Caco-2 (cell line): Measurements from ENCODE around the gene EIF1AX. TPM values are rescaled to one million over a fixed set of nuclear protein-coding genes. Genes with fewer than 3 reads are reported as not detected.
"Not testable (repeated sequence)": the region's sequence is repeated elsewhere in the genome, so short reads cannot be mapped to it uniquely, and the experiment has no call there.

Experiments
- BruUV-seq: library from RNA; stranded (reverse); fragments of 400-500 nt; replicated peaks from 2 replicates; lab custom pipeline; 2021; lab: Mats Ljungman, UMichigan
- CTCF ChIA-PET: fragments of 300-600 bp; sonication (Branson Sonifier 250); formaldehyde crosslinking; loops from one replicate; lab custom pipeline; 2022; ENCODE audit warnings: antibody characterized with exemption; lab: Charles Lee
- POLR2A ChIA-PET: fragments of 300-600 bp; sonication (Branson Sonifier 250); formaldehyde crosslinking; loops from one replicate; lab custom pipeline; 2022; ENCODE audit warnings: antibody characterized with exemption; lab: Charles Lee
- DNase-seq, 2 experiments: peaks; one replicate each; pipeline versions ENCODE4 v3.0.0 to v3.0.0-alpha.2; 2020 to 2022
- H3K27me3 ChIP-seq: replicated peaks from 2 replicates; pipeline ENCODE4 v1.6.0; 2011; ENCODE audit warnings: low read length; ENCODE audit not compliant: control insufficient read depth, insufficient read depth
- H3K36me3 ChIP-seq: 2 replicates; pipeline ENCODE4 v1.5.1; 2011; ENCODE audit warnings: low read length; ENCODE audit not compliant: control insufficient read depth, insufficient read depth
- H3K4me1 ChIP-seq: fragments of 250-450 bp; sonication (Bioruptor Pico); 2 replicates; pipeline ENCODE4 v1.5.1; 2020; ENCODE audit warnings: mild to moderate bottlenecking
- H3K4me3 ChIP-seq: 2 replicates; pipeline ENCODE4 v1.5.1; 2011; ENCODE audit warnings: low read depth, mild to moderate bottlenecking, control low read depth, low read length
- H3K9me3 ChIP-seq: fragments of 250-450 bp; sonication (Bioruptor Pico); 2 replicates; pipeline ENCODE4 v1.5.1; 2020; ENCODE audit warnings: mild to moderate bottlenecking, moderate library complexity
- H3K27ac Mint-ChIP-seq: one replicate; pipeline ENCODE4 v1.8.0; 2022; ENCODE audit warnings: mixed read lengths; ENCODE audit not compliant: unreplicated experiment
- H3K27me3 Mint-ChIP-seq: one replicate; pipeline ENCODE4 v1.8.0; 2022; ENCODE audit warnings: mixed read lengths; ENCODE audit not compliant: insufficient read depth, unreplicated experiment
- H3K36me3 Mint-ChIP-seq: one replicate; pipeline ENCODE4 v1.8.0; 2022; ENCODE audit warnings: mild to moderate bottlenecking, mixed read lengths; ENCODE audit not compliant: insufficient read depth, unreplicated experiment
- H3K4me1 Mint-ChIP-seq: one replicate; pipeline ENCODE4 v1.8.0; 2022; ENCODE audit warnings: low read depth, mixed read lengths; ENCODE audit not compliant: unreplicated experiment
- H3K4me3 Mint-ChIP-seq: one replicate; pipeline ENCODE4 v1.8.0; 2022; ENCODE audit warnings: mild to moderate bottlenecking, moderate library complexity, mixed read lengths; ENCODE audit not compliant: unreplicated experiment
- H3K9me3 Mint-ChIP-seq: one replicate; pipeline ENCODE4 v1.8.0; 2022; ENCODE audit warnings: mixed read lengths; ENCODE audit not compliant: unreplicated experiment
- intact Hi-C: fragments of 100-400 bp; cut with micrococcal nuclease; formaldehyde crosslinking; loops from one replicate; pipeline ENCODE4 v1.10.0; 2022; ENCODE audit not compliant: unreplicated experiment
- total RNA-seq: library from RNA; stranded (reverse); gene quantifications from 2 replicates; pipeline ENCODE4 v1.2.3, GENCODE V29; 2022
- TF ChIP-seq, protein P1 (sequence below), 2 experiments: fragments of 200-600 bp in 1 of 2; IDR thresholded peaks; 1 replicate in 1 of 2; 2 replicates in 1 of 2; pipeline versions ENCODE4 v1.5.1 to v1.8.0; 2011 to 2022; ENCODE audit warnings: antibody characterized with exemption in 1 of 2, control low read depth in 1 of 2, inconsistent platforms in 1 of 2, low read depth in 1 of 2, low read length in 1 of 2, mild to moderate bottlenecking in 1 of 2, moderate library complexity in 1 of 2; ENCODE audit not compliant: insufficient read depth in 1 of 2, severe bottlenecking in 1 of 2, unreplicated experiment in 1 of 2

The EIF1AX gene
- total RNA-seq, 1 experiment from 2014 or later = 144 TPM

DNA sequence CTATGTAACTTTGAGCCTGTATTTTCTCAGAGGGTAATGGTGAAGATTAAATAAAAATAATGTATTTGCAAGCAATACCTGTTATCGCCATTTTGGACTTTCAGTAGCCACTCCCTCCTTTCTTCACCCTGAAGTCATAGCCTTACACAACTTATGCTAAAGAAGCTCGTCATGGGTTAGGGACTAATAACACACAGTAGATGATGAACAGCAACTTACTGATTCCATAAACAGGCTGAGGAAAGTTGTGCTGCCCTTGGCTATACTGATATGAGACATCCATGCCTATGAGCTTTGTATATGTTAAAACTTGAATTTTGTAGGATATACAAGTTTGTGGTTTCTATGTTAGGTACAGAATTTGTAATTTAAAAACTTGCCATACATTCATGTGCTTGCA, 31.7 kb upstream of the EIF1AX start:
- BruUV-seq = no TSS peak

GRCh38 chrX:20171887-20172286, 30.2 kb upstream of the EIF1AX start:
- Mint-ChIP-seq H3K4me3 (no peak overlapping the region), H3K27ac (no peak overlapping the region), H3K9me3 (no peaks in the 10 kb centered on the region), H3K4me1 (no peaks in the 10 kb centered on the region), H3K27me3 (no peaks in the 10 kb centered on the region), H3K36me3 (peaks cover 48% of the 10 kb centered on the region)
- H3K4me3 ChIP-seq = no peak overlapping the region
- TF ChIP-seq, protein P1, sequence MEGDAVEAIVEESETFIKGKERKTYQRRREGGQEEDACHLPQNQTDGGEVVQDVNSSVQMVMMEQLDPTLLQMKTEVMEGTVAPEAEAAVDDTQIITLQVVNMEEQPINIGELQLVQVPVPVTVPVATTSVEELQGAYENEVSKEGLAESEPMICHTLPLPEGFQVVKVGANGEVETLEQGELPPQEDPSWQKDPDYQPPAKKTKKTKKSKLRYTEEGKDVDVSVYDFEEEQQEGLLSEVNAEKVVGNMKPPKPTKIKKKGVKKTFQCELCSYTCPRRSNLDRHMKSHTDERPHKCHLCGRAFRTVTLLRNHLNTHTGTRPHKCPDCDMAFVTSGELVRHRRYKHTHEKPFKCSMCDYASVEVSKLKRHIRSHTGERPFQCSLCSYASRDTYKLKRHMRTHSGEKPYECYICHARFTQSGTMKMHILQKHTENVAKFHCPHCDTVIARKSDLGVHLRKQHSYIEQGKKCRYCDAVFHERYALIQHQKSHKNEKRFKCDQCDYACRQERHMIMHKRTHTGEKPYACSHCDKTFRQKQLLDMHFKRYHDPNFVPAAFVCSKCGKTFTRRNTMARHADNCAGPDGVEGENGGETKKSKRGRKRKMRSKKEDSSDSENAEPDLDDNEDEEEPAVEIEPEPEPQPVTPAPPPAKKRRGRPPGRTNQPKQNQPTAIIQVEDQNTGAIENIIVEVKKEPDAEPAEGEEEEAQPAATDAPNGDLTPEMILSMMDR (IDR thresholded peaks at IDR 0.05; ENCODE audit: insufficient read depth in 1 of 2, low read depth in 1 of 2, low read length in 1 of 2, severe bottlenecking in 1 of 2, unreplicated experiment in 1 of 2) = no peak
- BruUV-seq = no TSS peak
- POLR2A ChIA-PET = no interaction called here
- intact Hi-C loops = no loop called here
- H3K27me3 ChIP-seq = no peaks in the 10 kb centered on the region
- H3K36me3 ChIP-seq = peaks cover 1% of the 10 kb centered on the region; the same call in 1 of the 2 replicates
- no peak for DNase-seq
- H3K9me3 ChIP-seq = no peaks in the 10 kb centered on the region
- no peaks in the 10 kb centered on the region for H3K4me1 ChIP-seq
- CTCF ChIA-PET = no interaction called here

More for the DNA sequence above, 31.7 kb upstream of the EIF1AX start:
- peaks cover 1% of the 10 kb centered on the region; the same call in 1 of the 2 replicates for H3K36me3 ChIP-seq
- H3K27me3 ChIP-seq = no peaks in the 10 kb centered on the region
- H3K9me3 ChIP-seq = no peaks in the 10 kb centered on the region
- H3K4me1 ChIP-seq = no peaks in the 10 kb centered on the region
- H3K4me3 ChIP-seq = no peak overlapping the region
- CTCF ChIA-PET = no interaction called here
- TF ChIP-seq, protein P1 (IDR thresholded peaks at IDR 0.05; ENCODE audit: insufficient read depth in 1 of 2, low read depth in 1 of 2, low read length in 1 of 2, severe bottlenecking in 1 of 2, unreplicated experiment in 1 of 2) = no peak
- Mint-ChIP-seq H3K36me3 (peaks cover 46% of the 10 kb centered on the region), H3K4me3 (no peak overlapping the region), H3K4me1 (no peaks in the 10 kb centered on the region), H3K9me3 (no peaks in the 10 kb centered on the region), H3K27ac (no peak overlapping the region), H3K27me3 (no peaks in the 10 kb centered on the region)
- intact Hi-C loops = no loop called here
- no peak for DNase-seq
- POLR2A ChIA-PET = no interaction called here

GRCh38 chrX:20162516-20162915, 20.9 kb upstream of the EIF1AX start:
- BruUV-seq, H3K27me3 Mint-ChIP-seq, H3K4me3 Mint-ChIP-seq, H3K4me3 ChIP-seq, POLR2A ChIA-PET, DNase-seq, H3K9me3 Mint-ChIP-seq, intact Hi-C loops, H3K36me3 ChIP-seq, H3K27me3 ChIP-seq, H3K9me3 ChIP-seq, H3K27ac Mint-ChIP-seq, H3K4me1 ChIP-seq, CTCF ChIA-PET: not testable (repeated sequence)
- H3K36me3 Mint-ChIP-seq = peaks cover 60% of the 10 kb centered on the region
- H3K4me1 Mint-ChIP-seq = peaks cover 24% of the 10 kb centered on the region
